Endometrial microvascular endothelial cells (primary cell): Measurements from ENCODE around the gene TMPO. TPM values are rescaled to one million over a fixed set of nuclear protein-coding genes. Genes with fewer than 3 reads are reported as not detected.
"Not testable (repeated sequence)": the region's sequence is repeated elsewhere in the genome, so short reads cannot be mapped to it uniquely, and the experiment has no call there.

ENCODE experiments used
- in situ Hi-C: cut with HindIII; loops from 2 replicates; pipeline ENCODE4 v1.10.0; 2017; ENCODE audit warnings: low sequenced_read_pairs, low pct_unique_long_range_greater_than_20kb; ENCODE audit errors: inconsistent ontology term
- total RNA-seq: library from RNA; depleted of rRNA; stranded (reverse); fragments of >200 nt; gene quantifications from one replicate; pipeline ENCODE4 v1.2.3, GENCODE V29; 2015; ENCODE audit errors: inconsistent ontology term

The TMPO gene
- total RNA-seq, 1 donor from 2014 or later, result 117 TPM

DNA sequence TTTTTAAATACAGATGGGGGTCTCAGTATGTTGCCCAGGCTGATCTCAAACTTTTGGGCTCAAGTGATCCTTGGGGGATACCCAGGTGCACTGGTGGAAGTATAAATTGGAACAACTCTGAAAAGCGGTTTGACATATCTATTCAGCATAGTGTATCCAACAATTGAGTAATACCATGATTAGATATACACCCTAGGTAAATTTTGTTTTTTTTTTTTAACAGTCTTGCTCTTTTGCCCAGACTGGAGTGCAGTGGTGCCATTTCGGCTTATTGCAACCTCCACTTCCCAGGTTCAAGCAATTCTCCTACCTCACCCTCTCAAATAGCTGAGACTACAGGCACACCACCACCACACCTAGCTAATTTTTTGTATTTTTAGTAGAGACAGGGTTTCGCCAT, 46.5 kb downstream of the TMPO start:
- in situ Hi-C loops, result no loop called here

DNA sequence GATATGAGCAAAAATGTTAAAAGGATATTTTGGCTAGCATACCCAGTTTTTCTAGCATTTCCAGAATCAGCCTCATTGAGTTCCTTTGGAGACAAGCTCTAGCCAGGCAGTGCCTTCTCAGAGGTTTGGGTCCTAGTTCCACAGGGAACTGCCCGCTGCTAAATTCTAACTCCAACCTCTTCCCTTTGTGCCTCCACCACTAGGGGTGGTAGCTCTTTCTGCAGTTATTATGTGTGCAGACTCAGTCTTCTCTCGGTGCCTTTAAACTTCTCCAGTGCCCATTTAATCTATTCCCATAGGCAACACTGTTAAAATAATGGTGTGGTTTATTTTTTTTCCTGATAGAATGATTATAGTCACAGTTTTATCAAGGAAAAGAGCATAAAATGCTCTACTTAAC, 56.6 kb downstream of the TMPO start:
- in situ Hi-C loops, result no loop called here

DNA sequence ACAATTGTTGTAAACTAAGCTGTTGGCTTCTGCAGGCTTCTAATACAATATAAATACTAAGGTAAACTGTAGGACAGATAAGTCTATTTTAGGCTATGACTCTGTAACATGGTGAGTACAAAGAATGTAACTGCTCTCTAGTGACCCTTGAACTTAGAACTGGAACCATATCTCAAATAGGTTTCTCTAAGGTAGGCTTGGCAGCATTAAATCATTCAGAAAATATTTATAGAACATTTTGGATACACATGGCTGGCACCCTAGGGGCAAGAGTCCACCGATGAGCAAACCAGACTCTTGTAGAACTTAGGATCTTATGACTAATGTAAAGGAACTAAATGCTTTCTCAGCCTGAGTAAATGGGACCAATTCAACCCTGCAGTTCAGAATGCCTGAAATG, 58.7 kb downstream of the TMPO start:
- in situ Hi-C loops, result no loop called here

DNA sequence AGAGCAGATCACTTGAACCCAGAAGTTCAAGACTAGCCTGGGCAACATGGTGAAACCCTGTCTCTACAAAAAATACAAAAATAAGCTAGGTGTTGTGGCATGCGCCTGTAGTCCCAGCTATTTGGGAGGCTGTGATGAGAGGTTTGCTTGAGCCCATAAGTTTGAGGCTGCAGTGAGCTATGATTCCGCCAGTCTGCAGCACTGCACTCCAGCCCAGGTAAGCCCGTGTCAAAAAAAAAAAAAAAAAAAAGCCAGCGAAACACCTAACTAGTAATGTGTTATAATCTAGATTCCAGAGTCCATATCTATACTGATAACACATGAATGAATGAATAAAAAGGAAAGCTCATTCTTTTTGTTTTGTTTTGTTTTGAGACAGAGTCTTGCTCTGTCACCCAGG, 59.6 kb downstream of the TMPO start:
- in situ Hi-C loops, result no loop called here

DNA sequence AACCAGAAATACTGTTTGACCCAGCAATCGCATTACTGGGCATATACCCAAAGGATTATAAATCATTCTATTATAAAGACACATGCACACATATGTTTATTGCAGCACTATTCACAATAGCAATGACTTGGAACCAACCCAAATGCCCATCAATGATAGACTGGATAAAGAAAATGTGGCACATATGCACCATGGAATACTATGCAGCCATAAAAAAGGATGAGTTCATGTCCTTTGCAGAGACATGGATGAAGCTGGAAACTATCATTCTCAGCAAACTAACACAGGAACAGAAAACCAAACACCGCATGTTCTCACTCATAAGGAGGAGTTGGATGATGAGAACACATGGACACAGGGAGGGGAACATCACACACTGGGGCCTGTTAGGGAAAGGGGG, 61.4 kb downstream of the TMPO start:
- in situ Hi-C loops, result not testable (repeated sequence)

DNA sequence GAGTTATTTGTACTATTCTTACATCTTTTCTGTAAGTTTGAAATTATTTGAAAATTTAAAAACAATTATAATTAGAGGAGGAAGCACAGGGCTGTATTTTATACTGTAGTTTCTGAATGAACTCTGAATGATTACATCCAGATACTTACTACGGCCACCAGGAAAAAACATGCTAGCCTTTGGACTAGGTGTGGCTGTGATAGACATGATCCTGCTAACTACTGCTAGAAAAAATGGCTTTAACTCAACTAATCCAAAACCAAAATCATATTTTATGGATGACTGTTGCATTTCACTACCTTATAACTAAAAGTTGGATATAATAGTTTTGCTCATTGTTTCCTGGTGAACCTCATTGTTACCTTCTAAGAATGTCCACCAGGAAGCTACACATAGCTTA, 63.0 kb downstream of the TMPO start:
- in situ Hi-C loops, result no loop called here

DNA sequence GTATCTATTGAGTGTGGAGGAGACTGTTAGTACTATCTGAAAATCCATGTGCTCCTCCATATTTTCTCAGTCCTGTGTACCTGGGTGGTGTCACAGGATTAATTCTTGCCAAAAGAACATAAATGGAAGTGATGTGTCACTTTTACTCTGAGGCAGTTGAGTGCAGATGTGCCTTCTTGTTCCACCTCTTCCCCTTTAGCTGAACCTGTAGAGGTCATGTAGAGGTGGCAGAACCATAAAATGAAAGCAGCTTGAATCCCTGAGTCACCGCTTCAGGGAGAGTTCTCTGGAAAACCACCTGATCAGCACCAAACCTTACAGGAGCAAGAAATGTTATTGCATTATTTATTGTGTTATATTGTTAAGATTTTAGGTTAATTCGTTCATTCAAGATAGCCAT, 63.4 kb downstream of the TMPO start:
- in situ Hi-C loops, result no loop called here

DNA sequence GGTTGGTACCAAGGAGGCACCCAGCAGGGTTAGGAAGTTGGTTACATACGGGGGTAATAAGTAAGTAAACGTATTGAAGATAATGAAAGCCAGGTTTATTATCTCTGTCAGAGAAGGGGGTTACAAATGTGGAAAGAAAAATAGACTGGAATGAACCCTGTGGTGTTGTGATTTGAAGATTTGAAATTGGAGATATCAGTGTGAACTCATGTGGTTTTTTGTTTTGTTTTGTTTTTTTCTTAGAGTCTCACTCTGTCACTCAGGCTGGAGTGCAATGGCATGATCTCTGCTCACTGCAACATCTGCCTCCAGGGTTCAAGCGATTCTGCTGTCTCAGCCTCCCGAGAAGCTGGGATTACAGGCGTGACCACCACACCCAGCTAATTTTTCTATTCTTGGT, 64.0 kb downstream of the TMPO start:
- in situ Hi-C loops, result no loop called here

DNA sequence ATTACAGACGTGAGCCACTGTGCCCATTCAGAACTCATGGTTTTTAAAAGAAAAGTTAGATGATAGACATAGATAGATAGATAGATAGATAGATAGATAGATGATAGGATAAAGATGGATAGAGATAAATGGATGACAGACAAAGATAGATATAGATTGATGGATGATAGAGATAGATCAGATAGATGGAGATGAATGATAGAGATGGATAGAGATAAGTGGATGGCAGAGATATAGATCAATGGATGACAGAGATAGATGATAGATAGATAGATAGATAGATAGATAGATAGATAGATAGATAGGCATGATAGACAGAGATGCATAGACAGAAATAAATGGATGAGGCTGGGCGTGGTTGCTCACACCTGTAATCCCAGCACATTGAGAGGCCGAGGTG, 64.4 kb downstream of the TMPO start:
- in situ Hi-C loops, result no loop called here

DNA sequence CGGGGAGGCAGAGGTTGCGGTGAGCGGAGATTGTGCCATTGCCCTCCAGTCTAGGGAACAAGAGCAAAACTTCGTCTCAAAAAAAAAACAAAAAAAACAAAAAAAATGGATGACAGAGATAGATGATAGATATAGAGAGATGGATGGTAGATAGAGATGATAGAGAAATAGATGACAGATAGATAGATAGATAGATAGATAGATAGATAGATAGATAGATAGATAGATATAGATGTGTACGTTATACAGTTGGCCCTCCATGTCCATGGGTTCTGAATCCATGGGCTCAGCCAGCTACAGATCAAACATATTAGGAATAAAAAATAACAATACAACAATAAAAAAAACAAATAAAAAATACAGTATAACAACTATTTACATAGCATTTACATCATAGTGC, 65.3 kb downstream of the TMPO start:
- in situ Hi-C loops, result no loop called here

DNA sequence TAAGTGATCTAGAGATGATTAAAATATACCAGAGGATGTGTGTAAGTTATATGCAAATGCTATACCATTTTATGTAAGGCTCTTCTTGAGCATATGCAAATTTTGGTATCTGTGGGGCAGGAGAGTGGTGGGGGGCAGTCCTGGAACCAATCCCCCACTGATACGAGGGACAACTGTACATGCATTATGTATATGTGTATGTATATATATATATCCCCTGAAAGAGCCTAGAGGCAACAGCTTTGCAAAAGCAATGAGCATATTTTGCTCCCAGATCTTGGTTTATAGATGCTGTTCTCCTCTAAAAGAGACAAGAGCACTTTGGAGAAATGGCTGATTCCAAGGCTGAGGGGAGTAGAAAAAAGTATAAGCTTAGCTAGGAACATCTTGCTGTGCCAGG, 65.7 kb downstream of the TMPO start:
- in situ Hi-C loops, result no loop called here

DNA sequence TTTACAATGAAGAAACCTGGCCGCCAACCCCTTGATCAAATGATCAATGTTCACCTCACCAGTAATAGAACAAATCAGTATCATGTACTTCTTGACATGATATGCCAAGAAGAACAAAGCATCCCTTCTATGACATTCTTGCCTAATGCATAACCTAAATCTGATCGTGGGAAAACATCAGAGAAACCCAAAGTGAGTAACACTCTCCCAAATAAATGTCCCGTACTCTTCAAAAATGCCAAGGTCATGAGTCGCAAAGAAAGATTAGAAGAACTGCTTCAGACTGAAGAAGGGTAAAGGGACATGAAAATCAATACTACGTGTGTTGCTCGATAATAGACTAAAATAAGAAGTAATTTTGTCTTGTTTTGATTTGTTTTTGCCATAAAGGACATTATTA, 66.7 kb downstream of the TMPO start:
- in situ Hi-C loops, result no loop called here

DNA sequence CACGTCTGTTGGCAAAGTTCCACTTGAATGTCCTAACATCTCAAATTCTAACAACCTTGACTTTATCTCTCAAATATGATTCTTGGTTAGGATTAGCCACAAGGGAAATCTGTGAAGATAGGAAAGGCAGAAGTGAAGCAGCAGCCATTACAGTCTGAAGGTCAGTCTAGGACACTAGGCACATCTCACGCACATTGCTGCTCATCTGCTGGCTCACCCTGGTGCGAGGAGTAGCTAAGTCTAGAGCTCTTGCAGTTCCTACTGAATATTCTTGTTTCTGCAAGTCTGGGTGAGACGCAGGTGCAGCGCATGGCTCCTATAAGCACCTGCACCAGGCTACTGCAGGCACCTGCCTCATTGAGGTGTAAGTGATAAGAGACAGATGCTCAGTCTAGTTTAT, 71.7 kb downstream of the TMPO start:
- in situ Hi-C loops, result no loop called here

DNA sequence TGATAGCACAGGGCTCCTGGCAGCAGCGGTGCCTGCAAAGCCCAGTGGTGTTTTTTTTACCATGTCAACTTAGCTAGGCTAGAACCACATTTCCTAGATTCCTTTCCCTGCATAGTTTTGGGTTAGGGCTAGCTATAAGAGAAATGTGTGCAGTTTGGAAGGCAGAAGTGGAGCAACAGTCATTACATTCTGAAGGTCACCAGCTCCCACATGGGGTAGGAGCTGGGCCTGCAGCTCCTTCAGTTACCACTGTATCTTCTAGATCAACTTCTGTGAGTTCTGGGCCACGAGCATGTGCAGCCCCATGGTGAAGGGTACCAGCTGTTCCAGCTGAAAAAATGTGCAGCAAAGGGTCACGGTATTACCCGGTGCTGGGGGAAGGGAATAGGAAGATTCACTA, 75.8 kb downstream of the TMPO start:
- in situ Hi-C loops, result no loop called here

DNA sequence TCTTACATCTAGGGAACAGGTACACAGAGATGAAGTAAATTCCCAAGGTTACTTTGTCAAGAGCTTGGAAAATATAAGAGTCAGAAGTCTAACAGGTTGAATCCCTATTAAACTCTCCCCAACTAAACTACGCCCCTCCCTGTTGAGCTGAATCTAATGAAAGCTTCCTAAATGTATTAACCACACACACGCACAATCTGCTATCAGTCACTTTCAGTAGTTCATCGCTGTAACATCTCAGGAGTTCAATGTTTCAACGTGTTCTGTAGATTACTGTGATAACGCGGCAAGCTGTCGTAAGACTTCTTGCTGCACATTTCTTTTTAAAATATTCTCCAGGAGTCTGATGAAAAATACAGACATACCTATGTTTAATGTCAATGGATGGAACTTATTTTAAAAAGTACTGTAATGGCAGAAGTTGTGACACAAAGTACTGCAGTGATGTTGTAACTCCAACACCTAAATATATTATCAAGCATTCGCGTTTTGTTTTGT, 77.5 kb downstream of the TMPO start:
- in situ Hi-C loops, result no loop called here

DNA sequence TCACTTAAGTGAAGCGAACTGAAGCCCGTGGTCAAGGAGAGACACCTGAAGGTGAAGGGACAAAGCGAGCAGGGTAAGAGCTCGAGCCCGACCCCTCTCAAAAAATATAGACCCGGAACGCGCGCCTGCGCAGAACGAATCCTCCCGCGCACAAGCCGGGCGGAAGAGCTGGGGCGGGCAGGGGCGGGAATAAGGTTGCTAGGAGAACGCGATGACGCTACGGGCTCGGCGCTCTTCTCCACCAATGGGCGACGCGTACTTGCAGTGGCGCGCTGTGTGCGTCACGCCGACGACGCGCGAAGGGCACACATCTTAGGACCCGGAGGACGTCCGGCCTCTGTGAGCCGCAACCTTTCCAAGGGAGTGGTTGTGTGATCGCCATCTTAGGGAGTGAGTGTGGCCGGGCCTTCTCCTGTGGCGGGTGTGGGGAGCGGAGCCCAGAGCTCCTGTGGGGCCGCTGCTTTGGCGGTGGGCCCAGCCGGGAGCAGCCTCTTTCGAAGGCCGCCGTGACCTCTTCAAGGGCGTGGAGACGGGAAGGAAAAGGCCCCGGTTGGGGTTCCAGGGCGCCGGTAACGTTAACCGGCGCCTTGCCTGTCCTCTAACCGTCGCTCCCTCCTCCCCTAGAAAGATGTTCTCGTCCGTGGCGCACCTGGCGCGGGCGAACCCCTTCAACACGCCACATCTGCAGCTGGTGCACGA, 78.1 kb downstream of the TMPO start, which contains the start of gene SLC25A3:
SLC25A3 (plus strand) TSS at position 336 of the 699 bp plus-strand sequence; CDS start at position 629, 293 bp downstream.
- in situ Hi-C loops, result no loop called here

DNA sequence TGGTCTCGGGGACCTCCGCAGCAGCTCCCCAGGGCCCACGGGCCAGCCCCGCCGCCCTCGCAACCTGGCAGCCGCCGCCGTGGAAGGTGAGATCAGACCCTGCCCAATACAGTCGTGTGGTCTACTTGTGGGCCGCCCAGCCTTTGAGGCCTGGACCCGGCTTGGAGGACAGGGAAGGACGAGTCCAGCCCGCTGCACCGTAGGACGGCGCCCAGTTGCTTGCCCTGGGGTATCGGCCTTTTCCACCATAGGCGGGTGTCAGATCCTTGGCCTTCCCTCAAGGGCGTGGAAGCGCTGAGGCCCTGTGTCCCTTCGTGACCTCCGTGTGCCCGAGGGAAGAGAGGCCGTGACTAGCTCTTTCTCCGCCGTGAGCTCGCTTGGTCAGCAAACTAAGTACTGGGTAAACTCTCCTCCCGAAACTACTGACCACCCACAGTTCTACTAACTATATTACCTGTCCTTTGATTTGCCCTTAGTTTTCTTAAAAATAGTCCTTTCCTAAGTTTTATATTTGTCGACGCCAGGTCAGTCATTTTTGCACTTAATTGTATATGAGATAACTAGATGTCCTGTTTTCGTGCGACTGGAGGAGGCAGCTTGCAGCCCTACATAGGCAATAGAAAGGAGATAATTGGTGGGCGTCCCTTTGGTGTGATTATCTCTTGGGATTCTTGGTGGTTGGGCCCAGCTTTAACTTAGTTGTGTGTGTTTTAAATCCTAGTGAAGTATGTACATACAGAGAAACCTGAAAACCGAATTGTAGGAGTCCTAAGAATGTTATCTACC, 78.9 kb downstream of the TMPO start:
- in situ Hi-C loops, result no loop called here

DNA sequence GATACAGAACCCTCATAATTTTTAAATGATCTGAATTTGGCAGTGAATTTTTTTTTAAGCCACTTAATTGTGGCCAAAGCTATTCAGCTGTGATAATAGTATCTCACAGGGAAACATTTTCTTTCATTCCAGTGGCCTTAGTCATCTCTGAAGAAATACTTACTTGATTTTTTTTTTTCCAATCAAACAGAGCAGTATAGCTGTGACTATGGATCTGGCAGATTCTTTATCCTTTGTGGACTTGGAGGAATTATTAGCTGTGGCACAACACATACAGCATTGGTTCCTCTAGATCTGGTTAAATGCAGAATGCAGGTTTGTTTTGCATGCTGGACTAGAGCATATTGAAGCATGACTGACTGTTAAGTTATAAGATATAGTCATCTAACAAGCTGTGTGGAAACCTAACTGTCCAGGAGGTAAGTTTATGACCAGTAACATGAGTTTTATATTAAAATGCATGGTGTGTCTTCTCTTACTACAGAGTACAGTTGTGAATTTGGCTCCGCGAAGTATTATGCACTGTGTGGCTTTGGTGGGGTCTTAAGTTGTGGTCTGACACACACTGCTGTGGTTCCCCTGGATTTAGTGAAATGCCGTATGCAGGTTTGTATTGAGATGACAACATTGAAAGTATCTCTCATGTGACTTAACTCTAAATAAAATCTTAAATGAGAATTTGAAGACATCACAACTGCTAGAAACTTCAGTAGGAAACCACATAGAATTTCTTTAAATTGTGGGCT, 80.0 kb downstream of the TMPO start:
- in situ Hi-C loops, result no loop called here

DNA sequence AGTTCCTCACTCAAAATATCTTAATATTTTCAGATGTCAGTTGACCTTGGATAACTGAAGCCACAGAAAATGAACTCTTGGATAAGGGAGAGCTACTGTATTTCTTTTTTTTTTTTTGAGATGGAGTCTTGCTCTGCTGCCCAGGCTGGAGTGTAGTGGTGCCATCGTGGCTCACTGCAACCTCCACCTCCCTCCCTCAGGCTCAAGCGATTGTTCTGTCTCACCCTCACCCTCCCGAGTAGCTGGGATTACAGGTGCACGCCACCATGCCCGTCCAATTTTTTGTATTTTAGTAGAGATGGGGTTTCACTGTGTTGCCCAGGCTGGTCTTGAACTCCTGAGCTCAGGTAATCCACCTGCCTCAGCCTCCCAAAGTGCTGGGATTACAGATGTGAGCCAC, 81.9 kb downstream of the TMPO start:
- in situ Hi-C loops, result not testable (repeated sequence)
